Liver (tissue), 9 donors: ENCODE data around the gene ADNP2. TPM values are rescaled to one million over a fixed set of nuclear protein-coding genes. Genes with fewer than 3 reads are reported as not detected.

Source experiments
- DNase-seq: peaks from one replicate; pipeline ENCODE4 v3.0.0-alpha.2; 2017; ENCODE audit warnings: low spot score
- H3K27ac ChIP-seq, 2 donors: one replicate each; pipeline ENCODE4 v1.7.0; 2013; ENCODE audit warnings: inconsistent platforms in 2 of 2, low read length in 2 of 2, control low read depth in 1 of 2, low read depth in 1 of 2, mild to moderate bottlenecking in 1 of 2
- H3K27me3 ChIP-seq, 4 donors: one replicate each; pipeline versions ENCODE4 v1.6.1 to v1.7.0; 2013; ENCODE audit warnings: low read length in 3 of 4, inconsistent platforms in 1 of 4, mild to moderate bottlenecking in 1 of 4, moderate library complexity in 1 of 4; ENCODE audit not compliant: control insufficient read depth in 4 of 4, insufficient read depth in 4 of 4
- H3K36me3 ChIP-seq, 4 donors: one replicate each; pipeline versions ENCODE4 v1.6.1 to v1.7.0; 2013; ENCODE audit warnings: low read length in 3 of 4, mild to moderate bottlenecking in 3 of 4, low read depth in 1 of 4, moderate library complexity in 1 of 4; ENCODE audit not compliant: control insufficient read depth in 4 of 4, insufficient read depth in 3 of 4
- H3K4me1 ChIP-seq, 4 donors: one replicate each; pipeline versions ENCODE4 v1.6.1 to v1.7.0; 2013; ENCODE audit warnings: low read length in 3 of 4, mild to moderate bottlenecking in 3 of 4, moderate library complexity in 1 of 4; ENCODE audit not compliant: control insufficient read depth in 4 of 4, insufficient read depth in 4 of 4
- H3K4me3 ChIP-seq, 3 donors: one replicate each; pipeline versions ENCODE4 v1.6.1 to v1.7.0; 2013; ENCODE audit warnings: low read length in 3 of 3, control low read depth in 1 of 3, low read depth in 1 of 3, mild to moderate bottlenecking in 1 of 3
- H3K9ac ChIP-seq, 2 donors: one replicate each; pipeline ENCODE4 v1.7.0; 2013; ENCODE audit warnings: low read length in 2 of 2, mild to moderate bottlenecking in 2 of 2, moderate library complexity in 2 of 2, control low read depth in 1 of 2, low read depth in 1 of 2
- H3K9me3 ChIP-seq, 4 donors: one replicate each; pipeline versions ENCODE4 v1.6.1 to v1.7.0; 2013; ENCODE audit warnings: low read length in 3 of 4; ENCODE audit not compliant: control insufficient read depth in 4 of 4
- EGR1 ChIP-seq, 2 donors: IDR thresholded peaks; 2 replicates each; pipeline ENCODE4 v1.6.1; 2016 to 2018; ENCODE audit warnings: antibody characterized with exemption in 2 of 2, low read depth in 2 of 2
- FOXA1 ChIP-seq: IDR thresholded peaks from 2 replicates; pipeline ENCODE4 v1.6.1; 2016; ENCODE audit warnings: antibody characterized with exemption
- FOXA2 ChIP-seq: IDR thresholded peaks from 2 replicates; pipeline ENCODE4 v1.6.1; 2016; ENCODE audit warnings: antibody characterized with exemption
- GABPA ChIP-seq, 2 donors: IDR thresholded peaks in 1 of 2; conservative IDR thresholded peaks in 1 of 2; 2 replicates each; pipeline ENCODE4 v1.6.1; 2016; ENCODE audit warnings: antibody characterized with exemption in 2 of 2, mild to moderate bottlenecking in 1 of 2, moderate library complexity in 1 of 2
- HNF4G ChIP-seq: IDR thresholded peaks from 2 replicates; pipeline ENCODE4 v1.6.1; 2016; ENCODE audit warnings: antibody characterized with exemption
- JUND ChIP-seq, 2 donors: IDR thresholded peaks; 2 replicates each; pipeline ENCODE4 v1.6.1; 2016; ENCODE audit warnings: antibody characterized with exemption in 2 of 2
- NR2F2 ChIP-seq: IDR thresholded peaks from 2 replicates; pipeline ENCODE4 v1.6.1; 2016; ENCODE audit warnings: antibody characterized with exemption
- SP1 ChIP-seq: IDR thresholded peaks from 2 replicates; pipeline ENCODE4 v1.6.1; 2018; ENCODE audit warnings: antibody characterized with exemption, mild to moderate bottlenecking
- TAF1 ChIP-seq: conservative IDR thresholded peaks from 2 replicates; pipeline ENCODE4 v1.6.1; 2016; ENCODE audit warnings: antibody characterized with exemption, mild to moderate bottlenecking
- YY1 ChIP-seq: IDR thresholded peaks from 2 replicates; pipeline ENCODE4 v1.6.1; 2016; ENCODE audit warnings: antibody characterized with exemption, mild to moderate bottlenecking
- ZBTB33 ChIP-seq: IDR thresholded peaks from 2 replicates; pipeline ENCODE4 v1.6.1; 2016; ENCODE audit warnings: antibody characterized with exemption
- WGBS: extraction: QIAGEN DNeasy Blood & Tissue Kit; methylation state at CpG from one replicate; pipeline ENCODE4 v1.1.7; 2013; 5-methylcytosine and 5-hydroxymethylcytosine counted together
- polyA plus RNA-seq, 2 donors: library from polyadenylated mRNA; stranded (reverse) in 1 of 2; unstranded in 1 of 2; fragments of 200-250 nt in 1 of 2; fragments of >200 nt in 1 of 2; fragmentation: Nextera tagmentation in 1 of 2; extraction: Ambion mirVana in 1 of 2; gene quantifications; one replicate each; pipeline versions ENCODE4 v1.2.1 to v1.2.3, GENCODE V29; 2013 to 2015
- total RNA-seq, 2 donors: library from RNA; depleted of rRNA; stranded (reverse); fragments of >200 nt; gene quantifications; one replicate each; pipeline ENCODE4 v1.2.3, GENCODE V29; 2014
- TF ChIP-seq, protein P1 (sequence below): fragments of 150-350 bp; IDR thresholded peaks from 2 replicates; pipeline ENCODE4 v1.5.1; 2017; ENCODE audit warnings: improper control_type of control experiment, low read depth, low read length; ENCODE audit not compliant: missing input control
- TF ChIP-seq, protein P2 (sequence below): IDR thresholded peaks from 2 replicates; pipeline ENCODE4 v1.6.1; 2016; ENCODE audit warnings: antibody characterized with exemption, mild to moderate bottlenecking
- TF ChIP-seq, protein P3 (sequence below): IDR thresholded peaks from 2 replicates; pipeline ENCODE4 v1.6.1; 2016; ENCODE audit warnings: antibody characterized with exemption
- donor health status: healthy.
- donor health status: healthy.
- donor health status: healthy.
- donor health status: healthy.
- donor health status: healthy.

Gene ADNP2
- total and polyA plus RNA-seq, 4 donors, result 2.7 to 9.9 (median 6.4) TPM

- Histone ChIP-seq H3K27me3 (no peaks in the 10 kb centered on the region), H3K27ac (no peak overlapping the region), H3K9me3 (peaks cover 0 to 26% (median 10%) of the 10 kb centered on the region in 4 donors), H3K36me3 (no peaks in the 10 kb centered on the region), H3K9ac (no peak overlapping the region), H3K4me1 (no peaks in the 10 kb centered on the region), H3K4me3 (no peak overlapping the region)
- DNase-seq, result no peak
- TF ChIP-seq SP1 (no peak), EGR1 (IDR thresholded peaks at IDR 0.05; ENCODE audit: low read depth in 2 of 2) (no peak), FOXA1 (no peak), NR2F2 (no peak), TAF1 (no peak), HNF4G (no peak), FOXA2 (no peak), JUND (IDR thresholded peaks at IDR 0.05) (no peak), GABPA (IDR thresholded peaks at IDR 0.05 in 1 of 2, conservative IDR thresholded peaks at IDR 0.05 in 1 of 2) (no peak), YY1 (no peak)
- TF ChIP-seq, protein P1, sequence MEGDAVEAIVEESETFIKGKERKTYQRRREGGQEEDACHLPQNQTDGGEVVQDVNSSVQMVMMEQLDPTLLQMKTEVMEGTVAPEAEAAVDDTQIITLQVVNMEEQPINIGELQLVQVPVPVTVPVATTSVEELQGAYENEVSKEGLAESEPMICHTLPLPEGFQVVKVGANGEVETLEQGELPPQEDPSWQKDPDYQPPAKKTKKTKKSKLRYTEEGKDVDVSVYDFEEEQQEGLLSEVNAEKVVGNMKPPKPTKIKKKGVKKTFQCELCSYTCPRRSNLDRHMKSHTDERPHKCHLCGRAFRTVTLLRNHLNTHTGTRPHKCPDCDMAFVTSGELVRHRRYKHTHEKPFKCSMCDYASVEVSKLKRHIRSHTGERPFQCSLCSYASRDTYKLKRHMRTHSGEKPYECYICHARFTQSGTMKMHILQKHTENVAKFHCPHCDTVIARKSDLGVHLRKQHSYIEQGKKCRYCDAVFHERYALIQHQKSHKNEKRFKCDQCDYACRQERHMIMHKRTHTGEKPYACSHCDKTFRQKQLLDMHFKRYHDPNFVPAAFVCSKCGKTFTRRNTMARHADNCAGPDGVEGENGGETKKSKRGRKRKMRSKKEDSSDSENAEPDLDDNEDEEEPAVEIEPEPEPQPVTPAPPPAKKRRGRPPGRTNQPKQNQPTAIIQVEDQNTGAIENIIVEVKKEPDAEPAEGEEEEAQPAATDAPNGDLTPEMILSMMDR, result no peak
- TF ChIP-seq, protein P2, sequence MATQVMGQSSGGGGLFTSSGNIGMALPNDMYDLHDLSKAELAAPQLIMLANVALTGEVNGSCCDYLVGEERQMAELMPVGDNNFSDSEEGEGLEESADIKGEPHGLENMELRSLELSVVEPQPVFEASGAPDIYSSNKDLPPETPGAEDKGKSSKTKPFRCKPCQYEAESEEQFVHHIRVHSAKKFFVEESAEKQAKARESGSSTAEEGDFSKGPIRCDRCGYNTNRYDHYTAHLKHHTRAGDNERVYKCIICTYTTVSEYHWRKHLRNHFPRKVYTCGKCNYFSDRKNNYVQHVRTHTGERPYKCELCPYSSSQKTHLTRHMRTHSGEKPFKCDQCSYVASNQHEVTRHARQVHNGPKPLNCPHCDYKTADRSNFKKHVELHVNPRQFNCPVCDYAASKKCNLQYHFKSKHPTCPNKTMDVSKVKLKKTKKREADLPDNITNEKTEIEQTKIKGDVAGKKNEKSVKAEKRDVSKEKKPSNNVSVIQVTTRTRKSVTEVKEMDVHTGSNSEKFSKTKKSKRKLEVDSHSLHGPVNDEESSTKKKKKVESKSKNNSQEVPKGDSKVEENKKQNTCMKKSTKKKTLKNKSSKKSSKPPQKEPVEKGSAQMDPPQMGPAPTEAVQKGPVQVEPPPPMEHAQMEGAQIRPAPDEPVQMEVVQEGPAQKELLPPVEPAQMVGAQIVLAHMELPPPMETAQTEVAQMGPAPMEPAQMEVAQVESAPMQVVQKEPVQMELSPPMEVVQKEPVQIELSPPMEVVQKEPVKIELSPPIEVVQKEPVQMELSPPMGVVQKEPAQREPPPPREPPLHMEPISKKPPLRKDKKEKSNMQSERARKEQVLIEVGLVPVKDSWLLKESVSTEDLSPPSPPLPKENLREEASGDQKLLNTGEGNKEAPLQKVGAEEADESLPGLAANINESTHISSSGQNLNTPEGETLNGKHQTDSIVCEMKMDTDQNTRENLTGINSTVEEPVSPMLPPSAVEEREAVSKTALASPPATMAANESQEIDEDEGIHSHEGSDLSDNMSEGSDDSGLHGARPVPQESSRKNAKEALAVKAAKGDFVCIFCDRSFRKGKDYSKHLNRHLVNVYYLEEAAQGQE, result no peak
- TF ChIP-seq, protein P3, sequence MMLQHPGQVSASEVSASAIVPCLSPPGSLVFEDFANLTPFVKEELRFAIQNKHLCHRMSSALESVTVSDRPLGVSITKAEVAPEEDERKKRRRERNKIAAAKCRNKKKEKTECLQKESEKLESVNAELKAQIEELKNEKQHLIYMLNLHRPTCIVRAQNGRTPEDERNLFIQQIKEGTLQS, result no peak
These were observed 20.2 kb upstream of the ADNP2 start for GRCh38 chr18:80088823-80089222.

- peaks cover 0 to 3% (median 0%) of the 10 kb centered on the region in 4 donors for H3K9me3 ChIP-seq
- H3K36me3 ChIP-seq, result no peaks in the 10 kb centered on the region
- H3K4me3 ChIP-seq, result no peak overlapping the region
- no peaks in the 10 kb centered on the region for H3K4me1 ChIP-seq
- no peaks in the 10 kb centered on the region for H3K27me3 ChIP-seq
- H3K9ac ChIP-seq, result no peak overlapping the region
- no peak overlapping the region for H3K27ac ChIP-seq
- TF ChIP-seq SP1, result no peak
- 91% methylated on average over 7 of the region's 7 CpGs for WGBS
- DNase-seq, result no peak
These were observed 13.6 kb upstream of the ADNP2 start for GRCh38 chr18:80095414-80095813.

- Histone ChIP-seq H3K36me3 (no peaks in the 10 kb centered on the region), H3K4me3 (no peak overlapping the region), H3K27me3 (no peaks in the 10 kb centered on the region), H3K4me1 (no peaks in the 10 kb centered on the region), H3K9me3 (no peaks in the 10 kb centered on the region), H3K9ac (no peak overlapping the region), H3K27ac (no peak overlapping the region)
- no peak for TF ChIP-seq ZBTB33
- TF ChIP-seq, protein P2, result no peak
- DNase-seq, result no peak
- 86% methylated on average over 10 of the region's 10 CpGs for WGBS
These were observed 13.0 kb upstream of the ADNP2 start for GRCh38 chr18:80096032-80096565.
